ENCODE measurements around the gene HMG20A.

DNA sequence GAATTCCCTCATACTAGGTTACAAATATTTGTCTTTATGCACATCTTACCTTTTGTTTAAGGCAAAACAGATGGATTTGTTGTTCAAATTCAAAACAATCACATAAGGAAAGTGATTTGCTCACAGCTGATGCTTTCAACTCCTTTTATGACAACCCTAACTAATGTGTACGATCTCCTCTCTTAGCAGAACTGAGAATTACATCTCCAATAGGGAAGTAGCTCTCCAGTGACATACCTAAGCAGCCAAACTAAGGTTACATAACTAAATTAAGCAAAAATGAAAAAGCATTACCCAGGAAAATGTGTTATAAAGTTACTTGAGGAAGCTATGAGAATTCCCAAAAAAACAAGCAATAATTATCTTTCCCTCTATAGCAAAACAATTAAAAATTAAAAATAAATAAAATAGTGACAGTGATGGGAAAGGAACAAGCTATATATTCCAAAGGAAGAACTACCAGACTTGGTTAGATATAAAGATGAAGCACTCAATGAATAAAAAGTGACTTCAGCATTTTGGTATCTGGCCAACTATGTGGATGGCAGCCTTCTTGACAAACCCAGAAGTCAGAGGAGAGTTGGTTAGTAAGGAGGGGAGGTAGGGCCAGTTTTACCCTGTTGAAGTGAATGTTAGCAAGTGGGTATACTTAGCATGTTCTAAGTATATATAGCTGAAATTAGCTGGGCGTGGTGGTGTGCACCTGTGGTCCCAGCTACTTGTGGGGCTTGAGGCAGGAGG is 33.2 kb upstream of the HMG20A start:
- TF ChIP-seq POLR2A (IDR thresholded peaks at IDR 0.05) = no peak
- TF ChIP-seq, protein P1, sequence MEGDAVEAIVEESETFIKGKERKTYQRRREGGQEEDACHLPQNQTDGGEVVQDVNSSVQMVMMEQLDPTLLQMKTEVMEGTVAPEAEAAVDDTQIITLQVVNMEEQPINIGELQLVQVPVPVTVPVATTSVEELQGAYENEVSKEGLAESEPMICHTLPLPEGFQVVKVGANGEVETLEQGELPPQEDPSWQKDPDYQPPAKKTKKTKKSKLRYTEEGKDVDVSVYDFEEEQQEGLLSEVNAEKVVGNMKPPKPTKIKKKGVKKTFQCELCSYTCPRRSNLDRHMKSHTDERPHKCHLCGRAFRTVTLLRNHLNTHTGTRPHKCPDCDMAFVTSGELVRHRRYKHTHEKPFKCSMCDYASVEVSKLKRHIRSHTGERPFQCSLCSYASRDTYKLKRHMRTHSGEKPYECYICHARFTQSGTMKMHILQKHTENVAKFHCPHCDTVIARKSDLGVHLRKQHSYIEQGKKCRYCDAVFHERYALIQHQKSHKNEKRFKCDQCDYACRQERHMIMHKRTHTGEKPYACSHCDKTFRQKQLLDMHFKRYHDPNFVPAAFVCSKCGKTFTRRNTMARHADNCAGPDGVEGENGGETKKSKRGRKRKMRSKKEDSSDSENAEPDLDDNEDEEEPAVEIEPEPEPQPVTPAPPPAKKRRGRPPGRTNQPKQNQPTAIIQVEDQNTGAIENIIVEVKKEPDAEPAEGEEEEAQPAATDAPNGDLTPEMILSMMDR (IDR thresholded peaks at IDR 0.05) = no peak
